IPS DF 4.7 (cell line): ENCODE data around the gene TSEN34.
A peak's percentile ranks its signal among the peaks of the same experiment; 100 is the strongest.
"Not testable (repeated sequence)": the region's sequence is repeated elsewhere in the genome, so short reads cannot be mapped to it uniquely, and the experiment has no call there.

Source experiments
- DNase-seq: peaks from one replicate; pipeline ENCODE4 v3.0.0-alpha.2; 2013; ENCODE audit warnings: low spot score; ENCODE audit errors: extremely low read depth

The TSEN34 gene

GRCh38 chr19:54231077-54231931 is 40.2 kb downstream of the TSEN34 start:
- DNase-seq, result peak; percentile 82

- no peak for DNase-seq
These were observed 42.8 kb downstream of the TSEN34 start for GRCh38 chr19:54233941-54234340.

- not testable (repeated sequence) for DNase-seq
These were observed 48.6 kb downstream of the TSEN34 start for GRCh38 chr19:54239491-54240371.

GRCh38 chr19:54240372-54241336 is 49.5 kb downstream of the TSEN34 start:
- DNase-seq, result not testable (repeated sequence)

- not testable (repeated sequence) for DNase-seq
These were observed 51.1 kb downstream of the TSEN34 start for GRCh38 chr19:54242234-54242633.

- DNase-seq, result not testable (repeated sequence)
These were observed 51.5 kb downstream of the TSEN34 start, which contains the start of gene LILRA6 for GRCh38 chr19:54242646-54243045. Gene LILRA6, minus strand, starts transcription at chr19:54242790.

GRCh38 chr19:54243809-54244208 is 52.7 kb downstream of the TSEN34 start:
- not testable (repeated sequence) for DNase-seq
